HepG2 (cell line): Measurements from ENCODE around the gene MRPL37. TPM values are rescaled to one million over a fixed set of nuclear protein-coding genes. Genes with fewer than 3 reads are reported as not detected.

ENCODE experiments used
- ATF6 ChIP-seq: sonication (generic); formaldehyde crosslinking; conservative IDR thresholded peaks from 2 replicates; pipeline ENCODE4 v1.4.0; 2020; ENCODE audit warnings: missing genetic modification reagents
- ATF7-NPFF ChIP-seq: sonication (generic); formaldehyde crosslinking; IDR thresholded peaks from 2 replicates; pipeline ENCODE4 v1.8.1; 2023; ENCODE audit warnings: mild to moderate bottlenecking, low read depth, missing genetic modification reagents, moderate library complexity
- CREB1 ChIP-seq, 2 experiments: fragments of 450-650 bp in 1 of 2; IDR thresholded peaks; 2 replicates each; pipeline ENCODE4 v1.6.1; 2016 to 2017; ENCODE audit warnings: control low read depth in 1 of 2, mild to moderate bottlenecking in 1 of 2, missing compliant biosample characterization in 1 of 2, missing genetic modification characterization in 1 of 2
- GATAD2A ChIP-seq: IDR thresholded peaks from 2 replicates; pipeline ENCODE4 v1.6.1; 2016
- HNF4G ChIP-seq, 2 experiments: sonication (generic) in 1 of 2; formaldehyde crosslinking in 1 of 2; IDR thresholded peaks; 2 replicates each; pipeline versions ENCODE4 v1.4.0 to v1.6.1; 2011 to 2020; ENCODE audit warnings: borderline replicate concordance in 2 of 2, low read depth in 2 of 2, mild to moderate bottlenecking in 2 of 2, low read length in 1 of 2, missing genetic modification reagents in 1 of 2, moderate library complexity in 1 of 2
- HNRNPK ChIP-seq: fragments of 200-400 bp; formaldehyde crosslinking; IDR thresholded peaks from 2 replicates; pipeline ENCODE4 v1.6.1; 2018; ENCODE audit warnings: low read length, low read depth, moderate library complexity, mild to moderate bottlenecking; ENCODE audit not compliant: poor library complexity, severe bottlenecking
- MBD4 ChIP-seq: IDR thresholded peaks from 2 replicates; pipeline ENCODE4 v1.6.1; 2012; ENCODE audit warnings: low read length, inconsistent platforms, borderline replicate concordance
- MNT ChIP-seq: fragments of 450-650 bp; IDR thresholded peaks from 2 replicates; pipeline ENCODE4 v1.6.1; 2016
- NFRKB ChIP-seq: fragments of 450-650 bp; IDR thresholded peaks from 2 replicates; pipeline ENCODE4 v1.6.1; 2017
- PRDM4 ChIP-seq: sonication (generic); formaldehyde crosslinking; IDR thresholded peaks from 2 replicates; pipeline ENCODE4 v1.9.0; 2021; ENCODE audit warnings: missing genetic modification reagents, borderline replicate concordance
- RBFOX2 ChIP-seq: fragments of 200-400 bp; formaldehyde crosslinking; IDR thresholded peaks from 2 replicates; pipeline ENCODE4 v1.6.1; 2017; ENCODE audit warnings: low read depth, mild to moderate bottlenecking, low read length
- SP2 ChIP-seq: sonication (generic); formaldehyde crosslinking; IDR thresholded peaks from 2 replicates; pipeline ENCODE4 v1.5.1; 2020; ENCODE audit warnings: mild to moderate bottlenecking, missing genetic modification reagents
- TFDP2 ChIP-seq: sonication (generic); formaldehyde crosslinking; IDR thresholded peaks from 2 replicates; pipeline ENCODE4 v1.4.0; 2020; ENCODE audit warnings: missing genetic modification reagents
- THAP7 ChIP-seq: sonication (generic); formaldehyde crosslinking; IDR thresholded peaks from 2 replicates; pipeline ENCODE4 v1.8.1; 2023; ENCODE audit warnings: mild to moderate bottlenecking, missing genetic modification reagents
- ZMYM4 ChIP-seq: sonication (generic); formaldehyde crosslinking; IDR thresholded peaks from 2 replicates; pipeline ENCODE4 v1.8.1; 2023; ENCODE audit warnings: mild to moderate bottlenecking, missing genetic modification reagents
- ZNF574 ChIP-seq: sonication (generic); formaldehyde crosslinking; IDR thresholded peaks from 2 replicates; pipeline ENCODE4 v1.4.0; 2020; ENCODE audit warnings: missing genetic modification reagents
- polyA plus RNA-seq, 8 experiments: library from polyadenylated mRNA; depleted of rRNA in 3 of 8; stranded (reverse) in 7 of 8; unstranded in 1 of 8; fragments of >200 nt; fragmentation: Illumina TruSeq in 4 of 8; extraction: Trizol in 4 of 8; gene quantifications; 2 replicates each; pipeline versions ENCODE4 v1.2.1 to v1.2.3, GENCODE V29; 2011 to 2016; ENCODE audit warnings: low read depth in 4 of 8, missing spikeins in 1 of 8, mixed read lengths in 1 of 8; ENCODE audit not compliant: insufficient read depth in 1 of 8
- total RNA-seq, 5 experiments: library from RNA; depleted of rRNA; stranded (reverse); fragments of >200 nt; fragmentation: Illumina TruSeq; extraction: Trizol; gene quantifications; 2 replicates each; pipeline ENCODE4 v1.2.3, GENCODE V29; 2016; ENCODE audit warnings: low read depth in 1 of 5

Gene MRPL37
- total and polyA plus RNA-seq, 2 of the 13 experiments (the other 11 are each of a cell fraction or from before 2014, with no cell fraction given), result 31.7 to 127 TPM

- 0 out of 2 replicates have a peak, but pooled peaks have one; percentile 40 for TF ChIP-seq ATF6 (CRISPR knock-in tag)
- TF ChIP-seq RBFOX2, result peak; percentile 91
- TF ChIP-seq ZMYM4 (CRISPR knock-in tag), result peak; percentile 65
- TF ChIP-seq TFDP2, result peak; percentile 96
- TF ChIP-seq HNF4G (IDR thresholded peaks at IDR 0.05; ENCODE audit: borderline replicate concordance, low read depth, low read length), result 0 out of 2 replicates have a peak, but pooled peaks have one; percentile 34
- TF ChIP-seq HNF4G (CRISPR knock-in tag; IDR thresholded peaks at IDR 0.05; ENCODE audit: borderline replicate concordance, low read depth), result no peak
- 0 out of 2 replicates have a peak, but pooled peaks have one; percentile 10 for TF ChIP-seq ATF7-NPFF (CRISPR knock-in tag)
- TF ChIP-seq GATAD2A (CRISPR knock-in tag), result no peak; the same call in 1 of the 2 replicates
- no peak for TF ChIP-seq THAP7 (CRISPR knock-in tag)
- TF ChIP-seq MBD4, result no peak
- TF ChIP-seq MNT, result 0 out of 2 replicates have a peak, but pooled peaks have one; percentile 4
- TF ChIP-seq PRDM4 (CRISPR knock-in tag), result no peak
- TF ChIP-seq SP2 (CRISPR knock-in tag), result peak; percentile 99
- TF ChIP-seq NFRKB, result no peak
- TF ChIP-seq ZNF574 (CRISPR knock-in tag), result peak; percentile 70
- TF ChIP-seq HNRNPK, result no peak
- peak; percentile 67 for TF ChIP-seq CREB1 (IDR thresholded peaks at IDR 0.05)
- peak; percentile 89 for TF ChIP-seq CREB1 (CRISPR knock-in tag; IDR thresholded peaks at IDR 0.05)
Measured at GRCh38 chr1:54199765-54200518, at the start of gene MRPL37, which contains the start of gene CYB5RL (continued).
